ENCODE results near the gene INHA.

The INHA gene

GRCh38 chr2:219608399-219608964 lies 36.4 kb downstream of the INHA start:
- in situ Hi-C loops (cut with MboI; ENCODE audit: low sequenced_read_pairs), result no loop called here

- in situ Hi-C loops (cut with MboI; ENCODE audit: low sequenced_read_pairs), result no loop called here
Observed at GRCh38 chr2:219609149-219609750, 37.1 kb downstream of the INHA start.

GRCh38 chr2:219611306-219611705 lies 39.2 kb downstream of the INHA start:
- in situ Hi-C loops (cut with MboI; ENCODE audit: low sequenced_read_pairs), result no loop called here

DNA sequence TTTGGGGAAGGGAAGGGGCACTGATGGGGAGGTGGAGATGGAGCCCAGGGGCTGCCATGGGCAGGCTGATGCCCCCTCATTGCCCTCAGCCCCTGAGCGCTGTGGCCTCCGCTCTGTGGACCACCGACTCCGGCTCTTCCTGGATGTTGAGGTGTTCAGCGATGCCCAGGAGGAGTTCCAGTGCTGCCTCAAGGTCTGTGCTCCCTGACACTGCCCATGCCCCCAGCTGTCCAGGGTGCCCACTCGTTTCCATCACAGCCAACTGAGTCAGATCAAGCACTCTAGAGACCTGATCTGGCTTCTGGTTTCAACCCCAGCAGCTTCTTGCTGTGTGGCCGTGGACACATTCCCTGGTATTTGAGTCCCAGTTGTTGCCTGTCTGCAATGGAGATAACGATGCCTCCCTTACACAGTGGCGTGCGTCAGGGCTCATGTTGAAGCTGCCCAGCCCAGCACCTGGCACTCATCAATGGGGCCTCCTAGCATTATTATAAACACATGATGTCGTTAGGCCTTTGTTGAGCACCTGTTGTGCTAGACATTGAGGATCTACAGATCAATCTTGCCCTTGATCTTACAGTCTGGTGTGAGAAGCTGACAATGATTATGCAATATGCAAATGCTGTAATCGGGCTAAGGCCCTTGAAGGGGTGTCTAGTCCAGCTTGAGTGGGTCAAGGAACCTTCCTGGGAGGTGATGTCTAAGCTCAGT lies 39.9 kb downstream of the INHA start:
- in situ Hi-C loops (cut with MboI; ENCODE audit: low sequenced_read_pairs), result no loop called here

GRCh38 chr2:219612577-219613286 lies 40.6 kb downstream of the INHA start:
- in situ Hi-C loops (cut with MboI; ENCODE audit: low sequenced_read_pairs), result no loop called here

- in situ Hi-C loops (cut with MboI; ENCODE audit: low sequenced_read_pairs), result no loop called here
Observed at GRCh38 chr2:219613461-219614070, 41.5 kb downstream of the INHA start.

DNA sequence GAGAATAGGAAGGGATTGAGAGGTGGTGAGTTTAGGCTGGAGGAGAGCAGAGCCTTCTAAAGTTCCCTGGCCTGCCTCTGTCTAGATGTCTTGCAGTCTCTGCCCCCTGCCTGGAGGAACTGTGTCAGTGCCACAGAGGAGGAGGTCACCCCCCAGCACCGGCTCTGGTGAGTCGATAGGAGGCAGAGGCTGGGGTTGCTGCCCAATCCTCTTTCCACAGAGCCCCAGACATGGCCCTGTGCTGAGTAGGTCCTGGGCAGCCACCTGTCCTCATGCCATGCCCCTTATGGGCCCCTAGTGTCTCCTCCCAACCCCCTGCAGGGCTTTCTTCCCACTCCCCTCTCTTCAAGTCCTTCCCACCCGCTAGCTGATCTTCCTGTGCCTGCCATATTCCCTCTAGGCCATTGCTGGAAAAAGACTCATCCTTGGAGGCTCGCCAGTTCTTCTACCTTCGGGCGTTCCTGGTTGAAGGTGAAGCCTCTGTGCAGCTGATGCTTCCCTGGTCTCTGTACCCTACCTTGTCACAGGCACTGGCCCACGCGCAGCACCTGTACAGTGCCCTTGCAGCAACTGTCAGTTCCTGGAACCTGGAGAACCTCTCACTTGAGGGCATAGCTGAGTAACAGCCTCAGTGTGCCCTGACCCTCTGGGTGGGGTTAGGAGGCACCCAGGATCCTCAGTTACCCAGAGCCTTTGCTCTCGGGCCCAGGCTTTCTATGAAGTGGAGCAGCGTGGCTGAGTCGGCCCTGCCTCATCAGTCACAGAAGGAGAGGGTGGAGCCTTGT lies 42.2 kb downstream of the INHA start:
- in situ Hi-C loops (cut with MboI; ENCODE audit: low sequenced_read_pairs), result no loop called here

GRCh38 chr2:219615036-219615435 lies 42.9 kb downstream of the INHA start:
- in situ Hi-C loops (cut with MboI; ENCODE audit: low sequenced_read_pairs), result no loop called here

DNA sequence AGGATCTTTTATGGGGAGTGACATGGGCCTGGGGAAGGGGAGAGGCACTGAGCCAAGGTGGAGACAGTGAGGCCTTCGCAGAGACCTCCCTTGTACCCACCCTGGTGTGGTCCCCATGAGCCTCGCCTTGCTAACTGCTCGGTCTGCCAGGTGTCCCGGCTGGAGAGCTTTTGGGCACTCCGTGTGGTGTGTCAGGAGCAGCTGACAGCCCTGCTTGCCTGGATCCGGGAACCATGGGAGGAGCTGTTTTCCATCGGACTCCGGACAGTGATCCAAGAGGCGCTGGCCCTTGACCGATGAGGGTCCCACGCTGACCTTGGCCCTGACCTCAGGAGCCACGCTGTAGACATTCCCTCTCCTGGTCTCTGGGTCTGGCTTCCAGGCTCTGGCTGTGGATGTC lies 43.8 kb downstream of the INHA start:
- in situ Hi-C loops (cut with MboI; ENCODE audit: low sequenced_read_pairs), result no loop called here

- in situ Hi-C loops (cut with MboI; ENCODE audit: low sequenced_read_pairs), result no loop called here
Observed at GRCh38 chr2:219616550-219616949, 44.4 kb downstream of the INHA start.

- in situ Hi-C loops (cut with MboI; ENCODE audit: low sequenced_read_pairs), result no loop called here
Observed at GRCh38 chr2:219618733-219619122, 46.6 kb downstream of the INHA start.

GRCh38 chr2:219619235-219619634 lies 47.1 kb downstream of the INHA start:
- in situ Hi-C loops (cut with MboI; ENCODE audit: low sequenced_read_pairs), result no loop called here

DNA sequence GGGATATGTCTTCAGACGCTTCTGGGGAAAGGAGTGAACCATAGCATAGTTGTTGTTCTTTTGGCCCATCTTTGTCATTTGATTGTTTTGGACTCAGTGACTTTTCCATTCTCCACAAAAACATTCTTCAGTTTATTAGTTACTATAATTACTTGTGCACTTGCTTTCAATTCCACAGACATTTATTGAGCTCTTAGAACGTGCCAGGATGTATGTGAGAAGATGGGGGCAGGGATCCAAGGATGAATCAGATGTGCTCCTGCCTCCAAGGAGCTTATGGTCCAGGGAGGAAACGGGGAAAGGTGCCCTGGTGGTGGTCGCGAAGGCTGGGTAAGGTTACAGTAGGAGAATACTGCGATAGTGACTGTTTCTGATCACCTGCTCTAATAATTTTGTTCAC lies 48.4 kb downstream of the INHA start:
- in situ Hi-C loops (cut with MboI; ENCODE audit: low sequenced_read_pairs), result no loop called here

- in situ Hi-C loops (cut with MboI; ENCODE audit: low sequenced_read_pairs), result no loop called here
Observed at GRCh38 chr2:219621935-219622334, 49.8 kb downstream of the INHA start.

- in situ Hi-C loops (cut with MboI; ENCODE audit: low sequenced_read_pairs), result no loop called here
Observed at GRCh38 chr2:219622472-219622871, 50.4 kb downstream of the INHA start.

DNA sequence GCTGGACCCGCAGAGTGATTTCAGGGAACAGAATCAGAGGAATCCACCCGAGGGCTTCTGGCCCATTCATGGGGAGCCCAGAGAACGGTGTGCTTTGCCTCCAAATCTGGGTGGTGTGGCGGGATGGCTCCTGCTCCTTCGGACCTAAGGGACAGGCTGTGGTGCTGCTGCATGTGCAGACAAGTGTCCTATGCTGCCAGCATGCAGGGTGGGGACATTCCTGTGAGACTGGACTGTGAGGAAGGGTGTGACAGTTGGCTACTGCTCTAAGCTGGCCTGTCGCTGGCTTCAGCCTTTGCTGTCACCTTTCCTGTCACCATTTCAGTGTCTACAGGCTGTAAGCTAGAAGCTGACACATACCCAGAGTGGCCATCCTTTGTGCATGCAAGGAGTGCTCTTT lies 52.5 kb downstream of the INHA start:
- in situ Hi-C loops (cut with MboI; ENCODE audit: low sequenced_read_pairs), result no loop called here

DNA sequence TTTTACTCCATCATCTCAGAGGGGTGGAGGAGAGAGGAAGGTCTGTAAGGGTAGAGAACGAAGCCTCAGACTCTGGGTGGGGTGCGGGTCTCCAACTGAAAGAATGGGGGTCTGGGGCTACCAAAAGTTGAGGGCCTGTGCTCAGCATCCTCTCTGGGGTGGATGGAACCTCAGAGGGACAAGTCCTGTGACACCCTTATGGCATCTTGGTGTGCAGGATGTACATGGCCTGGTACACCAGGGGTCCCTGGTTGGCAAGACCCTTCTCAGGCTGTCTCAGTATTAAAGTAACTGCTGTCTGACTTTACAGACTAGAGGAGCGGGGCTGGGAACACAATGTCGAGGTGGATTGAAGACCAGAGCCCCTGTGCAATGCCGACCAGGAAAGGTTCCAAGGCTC lies 53.1 kb downstream of the INHA start:
- in situ Hi-C loops (cut with MboI; ENCODE audit: low sequenced_read_pairs), result no loop called here

Data from HL-60/S4 treated with phorbol 12-myristate 13-acetate at 8.2 ng/mL for 4 days and 3 days (cell line).